ENCODE measurements around the gene TMEM245. TPM values are rescaled to one million over a fixed set of nuclear protein-coding genes. Genes with fewer than 3 reads are reported as not detected.

The TMEM245 gene
- total and polyA plus RNA-seq, 2 of the 13 experiments (the other 11 are each of a cell fraction or from before 2014, with no cell fraction given): 53.5 to 55.4 TPM

DNA sequence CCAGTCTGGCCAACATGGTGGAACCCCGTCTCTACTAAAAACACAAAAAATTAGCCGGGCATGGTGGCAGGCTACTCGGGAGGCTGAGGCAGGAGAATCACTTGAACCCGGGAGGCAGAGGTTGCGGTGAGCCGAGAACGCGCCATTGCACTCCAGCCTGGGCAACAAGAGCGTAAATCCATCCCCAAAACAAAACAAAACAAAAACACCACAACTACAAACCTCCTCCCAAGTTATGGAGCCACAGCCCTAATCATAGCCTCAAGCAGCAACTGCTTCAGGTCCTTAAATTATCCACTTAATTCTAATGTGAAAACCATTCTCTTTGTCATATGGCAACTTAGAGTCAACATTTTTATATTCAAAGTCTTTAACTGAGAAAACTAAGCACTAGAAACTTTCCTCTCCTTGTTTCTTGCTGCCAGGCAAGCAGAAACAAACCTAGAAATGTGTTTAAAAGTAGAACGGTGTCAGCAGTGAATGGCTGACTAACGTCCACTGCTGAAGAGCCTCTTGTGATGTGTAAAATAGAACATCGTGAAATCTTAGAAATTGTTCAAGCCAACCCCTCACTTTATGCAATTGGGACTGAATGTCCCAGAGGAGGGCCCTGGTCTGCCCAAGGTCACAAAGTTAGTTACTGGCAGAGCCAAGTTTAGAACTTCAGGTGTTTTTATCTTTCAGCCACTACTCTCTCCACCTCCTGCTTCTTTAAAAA lies 5.7 kb downstream of the TMEM245 start:
- in situ Hi-C loops (cut with HindIII; ENCODE audit: extremely low pct_ligation_motif_present, low pct_unique_long_range_greater_than_20kb): no loop called here
- Histone ChIP-seq H3K36me3 (replicated peaks in 1 of 2; ENCODE audit: control insufficient read depth in 1 of 2, insufficient read depth in 2 of 2, low read length in 2 of 2) (no peaks in the 10 kb centered on the region; a peak in 1 of 5 replicates), H3K4me2 (ENCODE audit: low read depth, low read length) (peak overlapping the region; percentile 10; the same call in 1 of the 2 replicates), H2AFZ (ENCODE audit: low read length) (no peak overlapping the region), H3K4me1 (ENCODE audit: insufficient read depth, low read length) (peaks cover 92% of the 10 kb centered on the region), H3K9ac (ENCODE audit: insufficient read depth, low read depth, low read length) (no peak overlapping the region), H3K27me3 (ENCODE audit: control insufficient read depth in 1 of 2, insufficient read depth in 2 of 2, low read length in 2 of 2) (no peaks in the 10 kb centered on the region), H3K9me3 (ENCODE audit: low read length) (no peaks in the 10 kb centered on the region), H4K20me1 (ENCODE audit: insufficient read depth, low read length) (peaks cover 17% of the 10 kb centered on the region), H3K4me3 (replicated peaks in 1 of 3; ENCODE audit: insufficient read depth in 1 of 3, low read depth in 2 of 3, low read length in 3 of 3) (no peak overlapping the region), H3K27ac (ENCODE audit: extremely low read length, insufficient read depth, low read length) (no peak overlapping the region), H3K79me2 (ENCODE audit: insufficient read depth, low read length) (peaks cover 95% of the 10 kb centered on the region)
- FAIRE-seq (no peak), ATAC-seq (no peak), DNase-seq (ENCODE audit: low spot score) (no peak)
- intact Hi-C loops (cut with micrococcal nuclease; ENCODE audit: unreplicated experiment): loop anchor here (10.0 kb wide), 2 partner anchors 79 to 211 kb away; partner anchors contain the start of gene EPB41L4B
- ChIA-PET CTCF (ENCODE audit: low intra/inter-chr PET ratio, low total read pairs) (no interaction called here), POLR2A (no interaction called here)
- 88% methylated on average over 12 of the region's 12 CpGs for WGBS (ENCODE audit: low lambda C conversion rate)
- no TSS peak for BruUV-seq (replicated peaks)
- no peak for TF ChIP-seq ZNF616 (CRISPR knock-in tag; IDR thresholded peaks at IDR 0.05; ENCODE audit: low read depth)
- TF ChIP-seq ZNF350 (CRISPR knock-in tag; IDR thresholded peaks at IDR 0.05; ENCODE audit: borderline replicate concordance, low read depth): no peak
- TF ChIP-seq ARNT2 (CRISPR knock-in tag; IDR thresholded peaks at IDR 0.05; ENCODE audit: low read depth): no peak
- TF ChIP-seq ZNF503 (CRISPR knock-in tag; IDR thresholded peaks at IDR 0.05): no peak
- TF ChIP-seq, protein P1, sequence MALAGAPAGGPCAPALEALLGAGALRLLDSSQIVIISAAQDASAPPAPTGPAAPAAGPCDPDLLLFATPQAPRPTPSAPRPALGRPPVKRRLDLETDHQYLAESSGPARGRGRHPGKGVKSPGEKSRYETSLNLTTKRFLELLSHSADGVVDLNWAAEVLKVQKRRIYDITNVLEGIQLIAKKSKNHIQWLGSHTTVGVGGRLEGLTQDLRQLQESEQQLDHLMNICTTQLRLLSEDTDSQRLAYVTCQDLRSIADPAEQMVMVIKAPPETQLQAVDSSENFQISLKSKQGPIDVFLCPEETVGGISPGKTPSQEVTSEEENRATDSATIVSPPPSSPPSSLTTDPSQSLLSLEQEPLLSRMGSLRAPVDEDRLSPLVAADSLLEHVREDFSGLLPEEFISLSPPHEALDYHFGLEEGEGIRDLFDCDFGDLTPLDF (CRISPR knock-in tag; IDR thresholded peaks at IDR 0.05): no peak
- TF ChIP-seq ATF1 (CRISPR knock-in tag; IDR thresholded peaks at IDR 0.05): no peak
- TF ChIP-seq, protein P2, sequence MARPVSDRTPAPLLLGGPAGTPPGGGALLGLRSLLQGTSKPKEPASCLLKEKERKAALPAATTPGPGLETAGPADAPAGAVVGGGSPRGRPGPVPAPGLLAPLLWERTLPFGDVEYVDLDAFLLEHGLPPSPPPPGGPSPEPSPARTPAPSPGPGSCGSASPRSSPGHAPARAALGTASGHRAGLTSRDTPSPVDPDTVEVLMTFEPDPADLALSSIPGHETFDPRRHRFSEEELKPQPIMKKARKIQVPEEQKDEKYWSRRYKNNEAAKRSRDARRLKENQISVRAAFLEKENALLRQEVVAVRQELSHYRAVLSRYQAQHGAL (CRISPR knock-in tag; IDR thresholded peaks at IDR 0.05; ENCODE audit: not compliant biosample characterization): no peak
- no peak for TF ChIP-seq FOXA1 (IDR thresholded peaks at IDR 0.05)
- TF ChIP-seq FOXA1 (CRISPR knock-in tag; IDR thresholded peaks at IDR 0.05): no peak
- TF ChIP-seq ZZZ3 (CRISPR knock-in tag; IDR thresholded peaks at IDR 0.05; ENCODE audit: borderline replicate concordance): no peak
- TF ChIP-seq FIP1L1 (IDR thresholded peaks at IDR 0.05; ENCODE audit: borderline replicate concordance, insufficient read depth, low read depth, low read length): no peak
- TF ChIP-seq ZNF34 (CRISPR knock-in tag; IDR thresholded peaks at IDR 0.05; ENCODE audit: borderline replicate concordance): no peak
- no peak for TF ChIP-seq TBP (CRISPR knock-in tag; IDR thresholded peaks at IDR 0.05)
- no peak for TF ChIP-seq ZGPAT (CRISPR knock-in tag; IDR thresholded peaks at IDR 0.05)
- TF ChIP-seq, protein P3, sequence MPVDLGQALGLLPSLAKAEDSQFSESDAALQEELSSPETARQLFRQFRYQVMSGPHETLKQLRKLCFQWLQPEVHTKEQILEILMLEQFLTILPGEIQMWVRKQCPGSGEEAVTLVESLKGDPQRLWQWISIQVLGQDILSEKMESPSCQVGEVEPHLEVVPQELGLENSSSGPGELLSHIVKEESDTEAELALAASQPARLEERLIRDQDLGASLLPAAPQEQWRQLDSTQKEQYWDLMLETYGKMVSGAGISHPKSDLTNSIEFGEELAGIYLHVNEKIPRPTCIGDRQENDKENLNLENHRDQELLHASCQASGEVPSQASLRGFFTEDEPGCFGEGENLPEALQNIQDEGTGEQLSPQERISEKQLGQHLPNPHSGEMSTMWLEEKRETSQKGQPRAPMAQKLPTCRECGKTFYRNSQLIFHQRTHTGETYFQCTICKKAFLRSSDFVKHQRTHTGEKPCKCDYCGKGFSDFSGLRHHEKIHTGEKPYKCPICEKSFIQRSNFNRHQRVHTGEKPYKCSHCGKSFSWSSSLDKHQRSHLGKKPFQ (CRISPR knock-in tag; IDR thresholded peaks at IDR 0.05; ENCODE audit: insufficient replicate concordance): no peak
- no peak for TF ChIP-seq BORCS8-MEF2B (CRISPR knock-in tag; IDR thresholded peaks at IDR 0.05)
- no peak for TF ChIP-seq REXO4 (CRISPR knock-in tag; IDR thresholded peaks at IDR 0.05; ENCODE audit: borderline replicate concordance)

Measured in HepG2 (cell line).